ENCODE results near the gene ALDH16A1. TPM values are rescaled to one million over a fixed set of nuclear protein-coding genes. Genes with fewer than 3 reads are reported as not detected.

Gene ALDH16A1
- total RNA-seq, 4 donors from 2014 or later: 8.0 to 12.6 (median 9.9) TPM

DNA sequence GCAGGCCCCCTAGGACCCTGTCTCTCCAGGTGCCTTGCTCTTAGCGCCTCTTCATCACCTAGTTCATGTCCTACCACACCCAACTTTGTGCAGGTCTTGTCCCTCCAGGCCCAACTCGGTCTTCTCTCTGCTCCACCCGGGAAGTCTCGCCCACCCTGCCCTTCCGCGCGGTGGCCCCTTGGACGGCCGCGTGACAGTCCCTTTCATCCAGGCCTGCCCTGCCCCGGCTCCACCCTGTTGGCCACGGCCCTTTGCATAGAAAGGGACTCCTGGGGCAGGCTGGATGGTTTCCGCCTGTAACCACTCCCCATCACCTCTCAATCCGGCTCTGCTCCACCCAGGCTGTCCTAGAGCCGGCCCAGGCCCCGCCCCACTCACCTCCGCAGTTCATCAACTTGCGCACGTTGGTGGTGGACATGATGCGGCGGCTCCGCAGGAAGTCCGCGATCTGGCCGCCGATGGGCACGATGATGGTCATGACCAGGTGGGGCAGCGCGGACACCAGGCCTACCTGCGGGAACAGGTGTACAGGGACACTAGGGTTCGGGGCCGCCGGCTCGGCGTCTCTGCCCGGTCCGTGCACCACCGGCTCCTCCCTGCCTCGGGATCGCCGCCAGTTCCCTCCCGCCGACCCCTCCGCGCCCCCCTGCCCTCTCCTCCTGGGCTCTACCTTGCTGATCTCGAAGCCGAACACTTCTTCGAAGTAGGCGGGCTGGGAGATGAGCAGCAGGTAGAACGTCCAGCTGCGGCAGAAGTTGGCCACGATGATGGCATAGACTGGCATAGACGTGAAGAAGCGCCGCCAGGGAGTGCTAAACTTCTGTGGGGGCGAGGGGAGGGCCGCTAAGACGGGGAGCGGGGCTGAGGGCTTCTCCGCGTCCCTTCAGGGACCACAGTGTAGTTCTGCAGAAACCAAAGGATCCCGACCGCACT is 20.6 kb upstream of the ALDH16A1 start:
- in situ Hi-C loops (cut with MboI; ENCODE audit: low sequenced_read_pairs in 4 of 4): no loop called here
- H3K9me3 ChIP-seq: no peaks in the 10 kb centered on the region
- TF ChIP-seq, protein P1, sequence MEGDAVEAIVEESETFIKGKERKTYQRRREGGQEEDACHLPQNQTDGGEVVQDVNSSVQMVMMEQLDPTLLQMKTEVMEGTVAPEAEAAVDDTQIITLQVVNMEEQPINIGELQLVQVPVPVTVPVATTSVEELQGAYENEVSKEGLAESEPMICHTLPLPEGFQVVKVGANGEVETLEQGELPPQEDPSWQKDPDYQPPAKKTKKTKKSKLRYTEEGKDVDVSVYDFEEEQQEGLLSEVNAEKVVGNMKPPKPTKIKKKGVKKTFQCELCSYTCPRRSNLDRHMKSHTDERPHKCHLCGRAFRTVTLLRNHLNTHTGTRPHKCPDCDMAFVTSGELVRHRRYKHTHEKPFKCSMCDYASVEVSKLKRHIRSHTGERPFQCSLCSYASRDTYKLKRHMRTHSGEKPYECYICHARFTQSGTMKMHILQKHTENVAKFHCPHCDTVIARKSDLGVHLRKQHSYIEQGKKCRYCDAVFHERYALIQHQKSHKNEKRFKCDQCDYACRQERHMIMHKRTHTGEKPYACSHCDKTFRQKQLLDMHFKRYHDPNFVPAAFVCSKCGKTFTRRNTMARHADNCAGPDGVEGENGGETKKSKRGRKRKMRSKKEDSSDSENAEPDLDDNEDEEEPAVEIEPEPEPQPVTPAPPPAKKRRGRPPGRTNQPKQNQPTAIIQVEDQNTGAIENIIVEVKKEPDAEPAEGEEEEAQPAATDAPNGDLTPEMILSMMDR (IDR thresholded peaks at IDR 0.05 in 4 of 5, conservative IDR thresholded peaks at IDR 0.05 in 1 of 5): no peak
- TF ChIP-seq POLR2A (IDR thresholded peaks at IDR 0.05): no peak
- H3K4me1 ChIP-seq: peaks cover 0 to 8% of the 10 kb centered on the region in 2 donors
- intact Hi-C loops (cut with DNase I; ENCODE audit: low total_unique reads): no loop called here
- no peaks in the 10 kb centered on the region for H3K36me3 ChIP-seq
- ATAC-seq: no peak
- DNase-seq: no peak
- peaks cover 92 to 93% (median 92%) of the 10 kb centered on the region in 3 donors for H3K27me3 ChIP-seq
- no peak overlapping the region for H3K4me3 ChIP-seq
- no peak overlapping the region for H3K27ac ChIP-seq

GRCh38 chr19:49433240-49433901 is 19.7 kb upstream of the ALDH16A1 start:
- Histone ChIP-seq H3K9me3 (no peaks in the 10 kb centered on the region), H3K4me1 (peaks cover 0 to 3% of the 10 kb centered on the region in 2 donors), H3K36me3 (no peaks in the 10 kb centered on the region), H3K27ac (no peak overlapping the region), H3K4me3 (no peak overlapping the region), H3K27me3 (peaks cover 86 to 91% (median 86%) of the 10 kb centered on the region in 3 donors)
- intact Hi-C loops (cut with DNase I; ENCODE audit: low total_unique reads): no loop called here
- DNase-seq: no peak
- in situ Hi-C loops (cut with MboI; ENCODE audit: low sequenced_read_pairs in 4 of 4): no loop called here
- no peak for TF ChIP-seq POLR2A (IDR thresholded peaks at IDR 0.05)
- no peak for ATAC-seq

DNA sequence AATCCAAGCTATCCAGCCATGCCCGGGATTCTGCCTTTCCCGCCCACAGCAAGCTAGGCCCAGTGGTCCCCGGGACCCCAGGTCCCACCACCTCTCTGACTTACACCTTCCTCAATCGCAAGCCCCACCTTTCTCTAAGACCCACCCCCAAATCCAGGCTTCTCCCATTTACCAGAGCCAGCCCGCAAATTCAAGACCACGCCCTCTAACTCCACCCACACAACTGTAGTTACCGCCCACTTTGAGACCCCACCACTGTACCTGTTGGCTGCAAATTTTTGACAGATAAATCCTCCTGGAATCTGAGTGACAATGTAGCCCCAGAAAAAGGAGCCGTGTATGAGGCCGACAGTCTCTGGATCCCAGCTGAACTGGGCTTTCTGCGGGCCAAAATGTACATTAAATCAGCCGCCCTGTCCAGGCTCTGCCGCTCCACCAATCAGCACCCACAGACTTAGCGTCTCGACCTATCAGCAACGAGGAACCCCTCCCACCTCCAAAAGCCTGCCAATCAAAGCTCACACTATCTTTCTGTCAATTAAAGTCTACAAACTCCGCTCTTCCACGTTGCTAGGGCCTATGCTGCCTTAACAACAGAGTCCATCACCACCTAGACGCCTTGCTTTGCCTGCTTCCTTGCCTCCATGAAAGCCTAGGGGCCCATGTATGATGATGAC is 18.0 kb upstream of the ALDH16A1 start:
- H3K4me3 ChIP-seq: no peak overlapping the region
- H3K4me1 ChIP-seq: no peaks in the 10 kb centered on the region
- in situ Hi-C loops (cut with MboI; ENCODE audit: low sequenced_read_pairs in 4 of 4) (no loop called here), intact Hi-C loops (cut with DNase I; ENCODE audit: low total_unique reads) (no loop called here)
- H3K36me3 ChIP-seq: no peaks in the 10 kb centered on the region
- no peaks in the 10 kb centered on the region for H3K9me3 ChIP-seq
- peaks cover 85 to 90% (median 89%) of the 10 kb centered on the region in 3 donors for H3K27me3 ChIP-seq
- H3K27ac ChIP-seq: no peak overlapping the region
- TF ChIP-seq, protein P1 (IDR thresholded peaks at IDR 0.05 in 4 of 5, conservative IDR thresholded peaks at IDR 0.05 in 1 of 5): no peak
- no peak for TF ChIP-seq POLR2A (IDR thresholded peaks at IDR 0.05)
- ATAC-seq (no peak), DNase-seq (no peak)

DNA sequence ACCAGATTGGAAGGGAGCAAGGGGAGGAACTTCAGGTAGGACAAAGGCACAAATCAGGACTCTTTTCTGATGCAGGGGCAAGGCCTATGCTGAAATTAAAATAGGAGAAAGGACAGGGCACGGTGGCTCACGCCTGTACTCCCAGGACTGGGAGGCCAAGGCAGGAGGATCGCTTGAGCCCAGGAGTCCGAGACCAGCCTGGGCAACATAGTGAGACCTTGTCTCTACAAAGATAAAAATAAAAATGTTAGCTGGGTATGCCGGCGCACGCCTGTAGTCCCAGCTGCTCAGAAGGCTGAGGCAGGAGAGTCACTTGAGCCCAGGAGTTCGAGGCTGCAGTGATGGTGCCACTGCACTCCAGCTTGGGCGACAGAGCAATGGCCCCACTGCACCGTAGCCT is 17.4 kb upstream of the ALDH16A1 start:
- H3K27me3 ChIP-seq: peaks cover 85 to 96% (median 91%) of the 10 kb centered on the region in 3 donors
- in situ Hi-C loops (cut with MboI; ENCODE audit: low sequenced_read_pairs in 4 of 4): no loop called here

More for the DNA sequence above, 17.4 kb upstream of the ALDH16A1 start:
- H3K36me3 ChIP-seq: no peaks in the 10 kb centered on the region
- ATAC-seq (no peak), DNase-seq (no peak)
- no peaks in the 10 kb centered on the region for H3K4me1 ChIP-seq
- intact Hi-C loops (cut with DNase I; ENCODE audit: low total_unique reads): no loop called here
- H3K27ac ChIP-seq: no peak overlapping the region
- TF ChIP-seq POLR2A (IDR thresholded peaks at IDR 0.05): no peak
- TF ChIP-seq, protein P1 (IDR thresholded peaks at IDR 0.05 in 4 of 5, conservative IDR thresholded peaks at IDR 0.05 in 1 of 5): no peak
- H3K9me3 ChIP-seq: no peaks in the 10 kb centered on the region
- H3K4me3 ChIP-seq: no peak overlapping the region

Data from gastrocnemius medialis (tissue), 4 donors.